Mesothelial cell of epicardium (in vitro differentiated cells): ENCODE results near the gene IL21. TPM values are rescaled to one million over a fixed set of nuclear protein-coding genes. Genes with fewer than 3 reads are reported as not detected.

Source experiments
- DNase-seq, 2 experiments: peaks; one replicate each; pipeline ENCODE4 v3.0.0; 2021; ENCODE audit warnings: low spot score in 2 of 2; ENCODE audit not compliant: unreplicated experiment in 2 of 2
- H3K27ac Mint-ChIP-seq: 2 replicates; pipeline ENCODE4 v1.8.0; 2021; ENCODE audit warnings: mixed read lengths
- H3K27me3 Mint-ChIP-seq: 2 replicates; pipeline ENCODE4 v1.8.0; 2021; ENCODE audit warnings: low read depth, mixed read lengths
- H3K36me3 Mint-ChIP-seq: 2 replicates; pipeline ENCODE4 v1.8.0; 2021; ENCODE audit warnings: mixed read lengths
- H3K4me1 Mint-ChIP-seq: 2 replicates; pipeline ENCODE4 v1.8.0; 2021; ENCODE audit warnings: mixed read lengths
- H3K4me3 Mint-ChIP-seq: 2 replicates; pipeline ENCODE4 v1.8.0; 2021; ENCODE audit warnings: mild to moderate bottlenecking, moderate library complexity, mixed read lengths
- H3K9me3 Mint-ChIP-seq: 2 replicates; pipeline ENCODE4 v1.8.0; 2021; ENCODE audit warnings: mixed read lengths
- CTCF ChIP-seq: fragments of 200-600 bp; sonication (generic); IDR thresholded peaks from one replicate; pipeline ENCODE4 v1.5.0; 2021; ENCODE audit warnings: antibody characterized with exemption; ENCODE audit not compliant: unreplicated experiment
- total RNA-seq: library from RNA; stranded (reverse); gene quantifications from 3 replicates; pipeline ENCODE4 v1.2.1, GENCODE V29; 2021

IL21 gene
- total RNA-seq, 1 donor from 2014 or later, result not detected

- H3K27me3 Mint-ChIP-seq, result no peaks in the 10 kb centered on the region
- H3K4me3 Mint-ChIP-seq, result no peak overlapping the region
- no peak for TF ChIP-seq CTCF
- H3K4me1 Mint-ChIP-seq, result peaks cover 54% of the 10 kb centered on the region
- H3K9me3 Mint-ChIP-seq, result no peaks in the 10 kb centered on the region
- peak overlapping the region; percentile 48 for H3K27ac Mint-ChIP-seq
- DNase-seq, result no peak
- H3K36me3 Mint-ChIP-seq, result no peaks in the 10 kb centered on the region
Observed at GRCh38 chr4:122663814-122664610, 43.1 kb upstream of the IL21 start.

DNA sequence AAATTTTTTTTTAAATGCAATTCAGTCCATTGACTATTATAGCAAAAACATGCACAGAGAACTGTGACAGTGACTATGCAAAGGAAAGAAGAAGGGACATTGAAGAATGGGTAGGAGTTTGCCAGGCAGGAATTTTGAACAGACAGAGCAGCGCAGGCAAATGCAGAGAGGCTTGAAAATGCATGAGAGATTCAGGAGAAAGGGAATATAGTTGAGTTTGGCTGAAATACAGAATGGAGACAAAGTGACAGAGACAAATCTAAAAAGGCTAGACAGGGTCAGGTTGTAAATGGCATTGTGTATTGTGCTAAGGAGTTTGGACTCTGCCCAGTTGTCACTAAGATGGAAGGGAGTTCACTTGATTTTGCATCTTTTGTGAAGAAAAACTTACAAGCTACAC lies 42.4 kb upstream of the IL21 start:
- DNase-seq, result no peak
- TF ChIP-seq CTCF, result no peak
- Mint-ChIP-seq H3K9me3 (no peaks in the 10 kb centered on the region), H3K4me1 (peaks cover 47% of the 10 kb centered on the region), H3K27me3 (no peaks in the 10 kb centered on the region), H3K27ac (no peak overlapping the region), H3K4me3 (no peak overlapping the region), H3K36me3 (no peaks in the 10 kb centered on the region)

DNA sequence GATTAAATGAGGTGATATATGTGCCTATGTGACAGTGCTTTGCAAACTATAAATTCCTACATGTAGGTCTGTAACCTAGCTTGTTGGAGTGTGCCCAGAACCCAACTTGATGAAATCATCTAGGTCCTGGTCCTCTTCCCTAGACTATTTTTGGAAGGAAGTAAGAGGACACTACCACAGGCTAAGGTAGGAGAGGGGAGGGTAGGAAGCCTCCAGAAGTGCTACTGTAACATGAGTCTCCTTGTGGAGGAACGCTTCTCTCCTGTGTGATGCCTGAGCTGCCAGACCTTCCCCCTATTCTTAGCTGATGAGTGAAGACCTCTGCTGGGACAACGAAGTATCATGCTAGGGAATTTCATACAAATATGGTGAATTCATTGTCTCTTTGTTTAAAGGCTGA lies 41.8 kb upstream of the IL21 start:
- no peaks in the 10 kb centered on the region for H3K27me3 Mint-ChIP-seq
- no peak for DNase-seq

GRCh38 chr4:122661176-122662160 lies 40.6 kb upstream of the IL21 start:
- Mint-ChIP-seq H3K4me1 (peaks cover 31% of the 10 kb centered on the region), H3K9me3 (peaks cover 11% of the 10 kb centered on the region), H3K36me3 (peaks cover 2% of the 10 kb centered on the region), H3K4me3 (no peak overlapping the region), H3K27me3 (no peaks in the 10 kb centered on the region), H3K27ac (no peak overlapping the region)
- no peak for DNase-seq
- no peak for TF ChIP-seq CTCF

More for the DNA sequence above, 41.8 kb upstream of the IL21 start:
- Mint-ChIP-seq H3K4me3 (no peak overlapping the region), H3K9me3 (peaks cover 2% of the 10 kb centered on the region), H3K4me1 (peaks cover 42% of the 10 kb centered on the region), H3K27ac (no peak overlapping the region), H3K36me3 (no peaks in the 10 kb centered on the region)
- TF ChIP-seq CTCF, result no peak

DNA sequence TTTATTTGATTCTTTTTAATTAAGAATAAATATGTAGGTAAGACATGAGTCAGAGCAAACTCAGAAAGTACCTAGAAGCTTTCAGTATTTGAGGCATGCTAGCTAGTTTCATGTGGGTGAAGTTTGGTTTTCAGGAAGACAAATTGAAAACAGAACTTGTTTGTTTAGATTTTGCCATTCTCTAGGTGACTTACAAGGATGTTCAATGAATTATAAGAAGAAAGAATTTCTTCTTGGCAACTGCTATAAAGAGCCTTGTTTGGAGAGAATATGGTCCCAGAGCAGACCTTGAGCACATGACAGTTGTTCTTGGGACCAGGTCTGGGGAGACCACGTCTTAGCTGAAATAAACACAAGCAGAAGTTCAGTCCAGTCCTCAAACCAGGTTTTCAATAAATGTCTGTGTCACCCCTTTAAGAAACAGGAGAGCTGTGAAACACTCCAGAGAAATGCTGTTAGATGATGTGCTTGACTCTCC lies 38.0 kb upstream of the IL21 start:
- Mint-ChIP-seq H3K9me3 (peaks cover 11% of the 10 kb centered on the region), H3K27ac (peak overlapping the region; percentile 6), H3K27me3 (no peaks in the 10 kb centered on the region), H3K4me3 (no peak overlapping the region), H3K36me3 (peaks cover 2% of the 10 kb centered on the region), H3K4me1 (peaks cover 9% of the 10 kb centered on the region)
- TF ChIP-seq CTCF, result no peak
- no peak for DNase-seq
